Neural cell (in vitro differentiated cells): ENCODE measurements around the gene PHF10. TPM values are rescaled to one million over a fixed set of nuclear protein-coding genes. Genes with fewer than 3 reads are reported as not detected.

Experiments
- H2AFZ ChIP-seq: fragments of 200-600, 300-800 bp; sonication (generic), shearing (Covaris generic); 2 replicates; pipeline ENCODE4 v1.6.0; 2014; ENCODE audit warnings: low read depth, mild to moderate bottlenecking, antibody characterized with exemption, low read length, moderate library complexity
- H3F3A ChIP-seq: fragments of 200-600 bp; shearing (Covaris generic); 2 replicates; pipeline ENCODE4 v1.6.1; 2016; ENCODE audit warnings: mild to moderate bottlenecking, moderate library complexity, mixed read lengths, antibody characterized with exemption, low read length; ENCODE audit not compliant: insufficient read depth, poor library complexity, severe bottlenecking
- H3K27ac ChIP-seq: fragments of 200-600, 300-800 bp; sonication (generic), shearing (Covaris generic); 2 replicates; pipeline ENCODE4 v1.5.1; 2014; ENCODE audit warnings: mild to moderate bottlenecking, low read length, moderate library complexity
- H3K27me3 ChIP-seq: fragments of 300-800, 200-600 bp; sonication (generic), shearing (Covaris generic); 2 replicates; pipeline ENCODE4 v1.6.0; 2014; ENCODE audit warnings: mild to moderate bottlenecking, low read depth, low read length, moderate library complexity; ENCODE audit not compliant: insufficient read depth
- H3K36me3 ChIP-seq: fragments of 300-800, 200-600 bp; sonication (generic), shearing (Covaris generic); 2 replicates; pipeline ENCODE4 v1.5.1; 2014; ENCODE audit warnings: mild to moderate bottlenecking, antibody characterized with exemption, low read length, moderate library complexity; ENCODE audit not compliant: insufficient read depth
- H3K4me2 ChIP-seq: fragments of 300-800, 200-600 bp; sonication (generic), shearing (Covaris generic); 2 replicates; pipeline ENCODE4 v1.6.0; 2014; ENCODE audit warnings: mild to moderate bottlenecking, low read length
- H3K4me3 ChIP-seq: fragments of 300-800, 200-600 bp; sonication (generic), shearing (Covaris generic); 2 replicates; pipeline ENCODE4 v1.5.1; 2014; ENCODE audit warnings: mild to moderate bottlenecking, low read length, moderate library complexity
- H3K79me2 ChIP-seq: fragments of 200-600 bp; shearing (Covaris generic); replicated peaks from 2 replicates; pipeline ENCODE4 v1.6.0; 2014; ENCODE audit warnings: mild to moderate bottlenecking, low read length, moderate library complexity; ENCODE audit not compliant: insufficient read depth
- H3K9ac ChIP-seq: fragments of 300-800, 200-600 bp; sonication (generic), shearing (Covaris generic); 2 replicates; pipeline ENCODE4 v1.6.1; 2016; ENCODE audit warnings: mild to moderate bottlenecking, low read length, mixed read lengths
- H3K9me2 ChIP-seq: fragments of 200-600 bp; shearing (Covaris generic); 2 replicates; pipeline ENCODE4 v1.6.1; 2016; ENCODE audit warnings: mild to moderate bottlenecking, low read length, mixed read lengths; ENCODE audit not compliant: insufficient read depth
- H3K9me3 ChIP-seq: fragments of 200-600, 300-800 bp; sonication (generic), shearing (Covaris generic); 2 replicates; pipeline ENCODE4 v1.6.1; 2016; ENCODE audit warnings: mild to moderate bottlenecking, mixed run types, low read length, moderate library complexity, mixed read lengths
- H4K20me1 ChIP-seq: fragments of 200-600 bp; shearing (Covaris generic); 2 replicates; pipeline ENCODE4 v1.6.1; 2016; ENCODE audit warnings: mild to moderate bottlenecking, mixed run types; ENCODE audit not compliant: insufficient read depth
- EP300 ChIP-seq: fragments of 450-650 bp; conservative IDR thresholded peaks from 2 replicates; pipeline ENCODE4 v1.6.1; 2014; ENCODE audit warnings: antibody characterized with exemption, mild to moderate bottlenecking, moderate library complexity; ENCODE audit not compliant: poor library complexity, severe bottlenecking
- EZH2 ChIP-seq: fragments of 200-600, 300-800 bp; shearing (Covaris generic), sonication (generic); IDR thresholded peaks from 2 replicates; pipeline ENCODE4 v1.6.1; 2014; ENCODE audit warnings: antibody characterized with exemption, low read length, borderline replicate concordance, mild to moderate bottlenecking; ENCODE audit not compliant: insufficient read depth, poor library complexity, severe bottlenecking
- MXI1 ChIP-seq: fragments of 450-650 bp; conservative IDR thresholded peaks from 2 replicates; pipeline ENCODE4 v1.6.1; 2014; ENCODE audit warnings: antibody characterized with exemption, mild to moderate bottlenecking; ENCODE audit not compliant: poor library complexity, severe bottlenecking
- POLR2AphosphoS5 ChIP-seq: IDR thresholded peaks from 2 replicates; pipeline ENCODE4 v1.6.1; 2012
- RAD21 ChIP-seq: fragments of 450-650 bp; conservative IDR thresholded peaks from 2 replicates; pipeline ENCODE4 v1.6.1; 2014; ENCODE audit warnings: antibody characterized with exemption, mild to moderate bottlenecking, moderate library complexity
- SMC3 ChIP-seq: fragments of 450-650 bp; conservative IDR thresholded peaks from 2 replicates; pipeline ENCODE4 v1.6.1; 2014; ENCODE audit warnings: antibody characterized with exemption, mild to moderate bottlenecking, moderate library complexity; ENCODE audit not compliant: poor library complexity
- TAF1 ChIP-seq: IDR thresholded peaks from 2 replicates; pipeline ENCODE4 v1.6.1; 2012; ENCODE audit warnings: low read depth
- polyA plus RNA-seq: library from polyadenylated mRNA; depleted of rRNA; stranded (reverse); fragments of >200 nt; gene quantifications from 2 replicates; pipeline ENCODE4 v1.2.3, GENCODE V29; 2014
- TF ChIP-seq, protein P1 (sequence below): IDR thresholded peaks from 2 replicates; pipeline ENCODE4 v1.6.1; 2012; ENCODE audit warnings: borderline replicate concordance
- TF ChIP-seq, protein P2 (sequence below): fragments of 450-650 bp; IDR thresholded peaks from 2 replicates; pipeline ENCODE4 v1.5.1; 2014; ENCODE audit warnings: antibody characterized with exemption, mild to moderate bottlenecking, moderate library complexity; ENCODE audit not compliant: poor library complexity, severe bottlenecking

Gene PHF10
- polyA plus RNA-seq, 1 donor from 2014 or later: 48.9 TPM

DNA sequence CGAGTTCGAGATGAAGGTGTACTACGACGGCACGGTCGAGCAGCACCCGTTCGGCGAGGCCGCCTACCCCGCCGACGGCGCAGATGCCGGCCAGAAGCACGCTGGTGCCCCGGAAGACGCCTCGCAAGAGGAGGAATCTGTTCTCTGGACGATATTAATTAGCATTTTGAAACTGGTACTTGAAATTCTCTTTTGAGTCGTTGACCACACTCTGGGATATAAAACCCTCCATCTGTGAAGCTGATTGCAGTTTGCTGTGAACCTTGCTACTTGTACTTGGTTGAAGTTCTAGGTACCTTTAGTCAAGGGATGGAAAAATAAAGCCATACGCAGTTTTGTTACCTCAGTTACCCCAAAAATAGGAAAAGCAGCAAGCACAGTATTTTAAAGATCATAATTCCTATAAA is 21.5 kb downstream of the PHF10 start:
- Histone ChIP-seq H3K4me2 (peak overlapping the region; percentile 97), H2AFZ (peak overlapping the region; percentile 86), H3F3A (no peaks in the 10 kb centered on the region), H3K9me2 (no peaks in the 10 kb centered on the region), H3K79me2 (peaks cover 29% of the 10 kb centered on the region), H4K20me1 (no peaks in the 10 kb centered on the region), H3K27ac (peak overlapping the region; percentile 81), H3K9me3 (no peaks in the 10 kb centered on the region), H3K27me3 (no peaks in the 10 kb centered on the region), H3K36me3 (peaks cover under 1% of the 10 kb centered on the region), H3K9ac (peak overlapping the region; percentile 96), H3K4me3 (peak overlapping the region; percentile 82)
- TF ChIP-seq, protein P1, sequence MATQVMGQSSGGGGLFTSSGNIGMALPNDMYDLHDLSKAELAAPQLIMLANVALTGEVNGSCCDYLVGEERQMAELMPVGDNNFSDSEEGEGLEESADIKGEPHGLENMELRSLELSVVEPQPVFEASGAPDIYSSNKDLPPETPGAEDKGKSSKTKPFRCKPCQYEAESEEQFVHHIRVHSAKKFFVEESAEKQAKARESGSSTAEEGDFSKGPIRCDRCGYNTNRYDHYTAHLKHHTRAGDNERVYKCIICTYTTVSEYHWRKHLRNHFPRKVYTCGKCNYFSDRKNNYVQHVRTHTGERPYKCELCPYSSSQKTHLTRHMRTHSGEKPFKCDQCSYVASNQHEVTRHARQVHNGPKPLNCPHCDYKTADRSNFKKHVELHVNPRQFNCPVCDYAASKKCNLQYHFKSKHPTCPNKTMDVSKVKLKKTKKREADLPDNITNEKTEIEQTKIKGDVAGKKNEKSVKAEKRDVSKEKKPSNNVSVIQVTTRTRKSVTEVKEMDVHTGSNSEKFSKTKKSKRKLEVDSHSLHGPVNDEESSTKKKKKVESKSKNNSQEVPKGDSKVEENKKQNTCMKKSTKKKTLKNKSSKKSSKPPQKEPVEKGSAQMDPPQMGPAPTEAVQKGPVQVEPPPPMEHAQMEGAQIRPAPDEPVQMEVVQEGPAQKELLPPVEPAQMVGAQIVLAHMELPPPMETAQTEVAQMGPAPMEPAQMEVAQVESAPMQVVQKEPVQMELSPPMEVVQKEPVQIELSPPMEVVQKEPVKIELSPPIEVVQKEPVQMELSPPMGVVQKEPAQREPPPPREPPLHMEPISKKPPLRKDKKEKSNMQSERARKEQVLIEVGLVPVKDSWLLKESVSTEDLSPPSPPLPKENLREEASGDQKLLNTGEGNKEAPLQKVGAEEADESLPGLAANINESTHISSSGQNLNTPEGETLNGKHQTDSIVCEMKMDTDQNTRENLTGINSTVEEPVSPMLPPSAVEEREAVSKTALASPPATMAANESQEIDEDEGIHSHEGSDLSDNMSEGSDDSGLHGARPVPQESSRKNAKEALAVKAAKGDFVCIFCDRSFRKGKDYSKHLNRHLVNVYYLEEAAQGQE: no peak
- no peak for TF ChIP-seq RAD21
- no peak for TF ChIP-seq EP300
- TF ChIP-seq POLR2AphosphoS5: no peak

DNA sequence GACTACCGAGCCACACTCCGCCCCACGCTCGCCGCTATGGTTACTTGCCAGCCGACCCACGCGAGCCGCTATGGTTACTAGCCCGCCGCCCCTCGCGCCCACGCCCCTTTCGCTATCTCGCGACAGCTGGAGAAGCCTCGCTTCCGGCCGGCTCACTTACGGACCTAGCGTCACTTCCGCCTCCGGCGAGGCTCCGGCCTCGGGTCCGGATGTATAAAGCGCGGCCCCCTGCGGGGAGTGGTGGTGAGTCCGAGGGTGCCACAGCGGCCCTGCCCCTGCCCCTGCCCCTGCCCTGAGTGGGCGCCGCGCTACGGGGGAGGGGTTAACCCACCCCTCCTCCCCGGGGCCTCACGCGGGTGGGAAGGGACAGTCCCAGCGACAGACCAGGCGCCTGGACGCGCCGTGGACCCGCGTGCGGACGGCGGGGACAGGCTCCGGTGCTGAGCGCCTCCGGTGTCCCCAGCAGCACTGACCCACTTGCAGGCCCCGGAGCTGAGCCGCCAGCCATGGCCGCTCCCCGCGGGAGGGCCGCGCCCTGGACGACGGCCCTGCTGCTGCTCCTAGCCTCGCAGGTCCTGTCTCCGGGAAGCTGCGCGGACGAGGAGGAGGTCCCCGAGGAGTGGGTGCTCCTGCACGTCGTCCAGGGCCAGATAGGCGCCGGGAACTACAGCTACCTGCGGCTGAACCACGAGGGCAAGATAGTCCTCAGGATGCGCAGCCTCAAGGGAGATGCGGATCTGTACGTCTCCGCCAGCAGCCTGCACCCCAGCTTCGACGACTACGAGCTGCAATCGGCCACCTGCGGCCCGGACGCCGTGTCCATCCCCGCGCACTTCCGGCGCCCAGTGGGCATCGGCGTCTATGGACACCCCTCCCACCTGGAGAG is 22.1 kb downstream of the PHF10 start, which contains the start of the genes C6orf120 and WDR27:
TSS of gene C6orf120 (plus strand) at position 173 of the 886 bp plus-strand sequence. CDS start at position 507, 334 bp downstream.
TSS of gene WDR27 (minus strand) at position 76 of the 886 bp plus-strand sequence. CDS start 13,024 bp downstream, outside the sequence.
- Histone ChIP-seq H3K9me2 (no peaks in the 10 kb centered on the region), H3K27me3 (no peaks in the 10 kb centered on the region), H2AFZ (peak within 1 kb of the TSS; percentile 86), H3K4me3 (peak within 1 kb of the TSS; percentile 82), H3K9me3 (no peaks in the 10 kb centered on the region), H3K36me3 (no peaks in the 10 kb centered on the region), H3K79me2 (peaks cover 29% of the 10 kb centered on the region), H4K20me1 (no peaks in the 10 kb centered on the region), H3K9ac (peak within 1 kb of the TSS; percentile 96), H3F3A (no peaks in the 10 kb centered on the region), H3K4me2 (peak within 1 kb of the TSS; percentile 97), H3K27ac (peak within 1 kb of the TSS; percentile 81)
- TF ChIP-seq, protein P1: peak; percentile 75
- TF ChIP-seq MXI1 (peak; percentile 95), TAF1 (peak; percentile 87), EZH2 (no peak), RAD21 (no peak), SMC3 (peak; percentile 17), EP300 (peak; percentile 60), POLR2AphosphoS5 (peak; percentile 93)
- TF ChIP-seq, protein P2, sequence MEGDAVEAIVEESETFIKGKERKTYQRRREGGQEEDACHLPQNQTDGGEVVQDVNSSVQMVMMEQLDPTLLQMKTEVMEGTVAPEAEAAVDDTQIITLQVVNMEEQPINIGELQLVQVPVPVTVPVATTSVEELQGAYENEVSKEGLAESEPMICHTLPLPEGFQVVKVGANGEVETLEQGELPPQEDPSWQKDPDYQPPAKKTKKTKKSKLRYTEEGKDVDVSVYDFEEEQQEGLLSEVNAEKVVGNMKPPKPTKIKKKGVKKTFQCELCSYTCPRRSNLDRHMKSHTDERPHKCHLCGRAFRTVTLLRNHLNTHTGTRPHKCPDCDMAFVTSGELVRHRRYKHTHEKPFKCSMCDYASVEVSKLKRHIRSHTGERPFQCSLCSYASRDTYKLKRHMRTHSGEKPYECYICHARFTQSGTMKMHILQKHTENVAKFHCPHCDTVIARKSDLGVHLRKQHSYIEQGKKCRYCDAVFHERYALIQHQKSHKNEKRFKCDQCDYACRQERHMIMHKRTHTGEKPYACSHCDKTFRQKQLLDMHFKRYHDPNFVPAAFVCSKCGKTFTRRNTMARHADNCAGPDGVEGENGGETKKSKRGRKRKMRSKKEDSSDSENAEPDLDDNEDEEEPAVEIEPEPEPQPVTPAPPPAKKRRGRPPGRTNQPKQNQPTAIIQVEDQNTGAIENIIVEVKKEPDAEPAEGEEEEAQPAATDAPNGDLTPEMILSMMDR: peak; percentile 28
